Activated B cell treated with CpG ODN at 0.5 μM for 24 hours (primary cell): ENCODE results near the gene GALT. TPM values are rescaled to one million over a fixed set of nuclear protein-coding genes. Genes with fewer than 3 reads are reported as not detected.

Source experiments
- ATAC-seq: fragments of 200-7000 bp; cut with Tn5 transposase; one replicate; pipeline ENCODE4 v1.10.0; 2021; ENCODE audit warnings: low read depth, mild to moderate bottlenecking, moderate library complexity
- CTCF ChIA-PET: fragments of 350-600 bp; sonication (Branson Sonifier 250); formaldehyde crosslinking; loops from one replicate; lab custom pipeline; 2021; ENCODE audit warnings: antibody characterized with exemption; lab: Charles Lee
- POLR2A ChIA-PET: fragments of 350-600 bp; sonication (Branson Sonifier 250); formaldehyde crosslinking; loops from one replicate; lab custom pipeline; 2021; ENCODE audit warnings: antibody characterized with exemption; lab: Charles Lee
- DNase-seq: peaks from one replicate; pipeline ENCODE4 v3.0.0; 2022
- H3K27ac Mint-ChIP-seq: one replicate; pipeline ENCODE4 v1.8.0; 2020; ENCODE audit warnings: mixed read lengths
- H3K27me3 Mint-ChIP-seq: one replicate; pipeline ENCODE4 v1.8.0; 2021; ENCODE audit warnings: mixed read lengths
- H3K36me3 Mint-ChIP-seq: one replicate; pipeline ENCODE4 v1.8.0; 2021; ENCODE audit warnings: low read depth, mixed read lengths
- H3K4me1 Mint-ChIP-seq: one replicate; pipeline ENCODE4 v1.8.0; 2021; ENCODE audit warnings: mixed read lengths
- H3K4me3 Mint-ChIP-seq: one replicate; pipeline ENCODE4 v1.8.0; 2020; ENCODE audit warnings: mild to moderate bottlenecking, mixed read lengths
- H3K9me3 Mint-ChIP-seq: one replicate; pipeline ENCODE4 v1.8.0; 2020; ENCODE audit warnings: mixed read lengths
- CTCF ChIP-seq: fragments of 200-600 bp; IDR thresholded peaks from one replicate; pipeline ENCODE4 v1.8.0; 2022; ENCODE audit warnings: antibody characterized with exemption, mild to moderate bottlenecking
- intact Hi-C: fragments of 100-400 bp; cut with micrococcal nuclease; formaldehyde crosslinking; loops from one replicate; pipeline ENCODE4 v1.15.1; 2024
- total RNA-seq: library from RNA; stranded (reverse); gene quantifications from 2 replicates; pipeline ENCODE4 v1.2.3, GENCODE V29; 2022

GALT gene
- total RNA-seq, 1 donor from 2014 or later, result 62.5 TPM

- no peak overlapping the region for H3K27ac Mint-ChIP-seq
- no peak for ATAC-seq
Measured at GRCh38 chr9:34693560-34693959, 47.1 kb downstream of the GALT start.

GRCh38 chr9:34694811-34695210 lies 48.3 kb downstream of the GALT start:
- Mint-ChIP-seq H3K27me3 (peaks cover 21% of the 10 kb centered on the region), H3K27ac (no peak overlapping the region), H3K9me3 (no peaks in the 10 kb centered on the region)

More at GRCh38 chr9:34693560-34693959, 47.1 kb downstream of the GALT start:
- DNase-seq, result no peak
- ChIA-PET POLR2A (no interaction called here), CTCF (no interaction called here)
- intact Hi-C loops, result no loop called here
- no peaks in the 10 kb centered on the region for H3K4me1 Mint-ChIP-seq
- no peaks in the 10 kb centered on the region for H3K9me3 Mint-ChIP-seq
- peaks cover 19% of the 10 kb centered on the region for H3K27me3 Mint-ChIP-seq
- no peak overlapping the region for H3K4me3 Mint-ChIP-seq
- no peaks in the 10 kb centered on the region for H3K36me3 Mint-ChIP-seq
- TF ChIP-seq CTCF, result no peak

More at GRCh38 chr9:34694811-34695210, 48.3 kb downstream of the GALT start:
- H3K4me3 Mint-ChIP-seq, result no peak overlapping the region
- ChIA-PET POLR2A (interaction anchor here (0.6 kb wide), 1 partner anchor 28 kb away, joined by 3 read pairs; no protein-coding TSS in a partner anchor), CTCF (no interaction called here)
- H3K36me3 Mint-ChIP-seq, result no peaks in the 10 kb centered on the region
- intact Hi-C loops, result no loop called here
- no peak for TF ChIP-seq CTCF
- no peak for DNase-seq
- ATAC-seq, result no peak
- no peaks in the 10 kb centered on the region for H3K4me1 Mint-ChIP-seq

Other genes starting within 250 kb of the GALT start
- 13.5 and 16.9 TPM in 2 replicates for gene FAM219A, start 188.1 kb upstream of the GALT start, total RNA-seq
- gene DNAI1, start 187.9 kb upstream of the GALT start, total RNA-seq, result not detected in 2 replicates
- not detected in 2 replicates for gene ENHO, start 123.7 kb upstream of the GALT start, total RNA-seq
- not detected in 2 replicates for gene CNTFR, start 57.0 kb upstream of the GALT start, total RNA-seq
- gene RPP25L, start 34.6 kb upstream of the GALT start, total RNA-seq, result 17.5 and 18.9 TPM in 2 replicates
- 63.9 and 64.3 TPM in 2 replicates for gene DCTN3, start 26.2 kb upstream of the GALT start, total RNA-seq
- not detected in 2 replicates for gene ARID3C, start 17.6 kb upstream of the GALT start, total RNA-seq
- gene SIGMAR1, start 8.9 kb upstream of the GALT start, total RNA-seq, result 27.2 TPM in 2 replicates
- gene IL11RA, start 5.5 kb downstream of the GALT start, total RNA-seq, result 11.2 and 18.8 TPM in 2 replicates
- not detected in 2 replicates for gene CCL27, start 16.0 kb downstream of the GALT start, total RNA-seq
- not detected in 2 replicates for gene CCL19, start 44.6 kb downstream of the GALT start, total RNA-seq
- gene CCL21, start 63.5 kb downstream of the GALT start, total RNA-seq, result not detected in 2 replicates